Ascending aorta (tissue), 2 donors: Measurements from ENCODE around the gene TTLL8. TPM values are rescaled to one million over a fixed set of nuclear protein-coding genes. Genes with fewer than 3 reads are reported as not detected.
A peak's percentile ranks its signal among the peaks of the same experiment; 100 is the strongest.

Experiments used
- DNase-seq, 2 donors: peaks; one replicate each; pipeline ENCODE4 v3.0.0-alpha.2; 2019; ENCODE audit warnings: low spot score in 2 of 2
- H3K27ac ChIP-seq, 2 donors: fragments of 200-600 bp; sonication (generic); one replicate each; pipeline ENCODE4 v1.5.1; 2016 to 2017; ENCODE audit warnings: mild to moderate bottlenecking in 1 of 2
- H3K27me3 ChIP-seq: fragments of 200-600 bp; sonication (generic); one replicate; pipeline ENCODE4 v1.5.1; 2017
- H3K36me3 ChIP-seq, 2 donors: fragments of 200-600 bp; sonication (generic); one replicate each; pipeline ENCODE4 v1.5.1; 2016
- H3K4me1 ChIP-seq, 2 donors: fragments of 200-600 bp; sonication (generic); one replicate each; pipeline ENCODE4 v1.5.1; 2016 to 2017; ENCODE audit warnings: mild to moderate bottlenecking in 1 of 2
- H3K4me3 ChIP-seq, 2 donors: fragments of 200-600 bp; sonication (generic); one replicate each; pipeline ENCODE4 v1.5.1; 2016 to 2017; ENCODE audit warnings: mild to moderate bottlenecking in 1 of 2
- H3K9me3 ChIP-seq, 2 donors: fragments of 200-600 bp; sonication (generic); one replicate each; pipeline ENCODE4 v1.5.1; 2016
- intact Hi-C: fragments of 100-400 bp; cut with DNase I; formaldehyde crosslinking; loops from one replicate; pipeline ENCODE4 v1.15.1; 2023
- total RNA-seq: library from RNA; depleted of rRNA; stranded (reverse); fragments of >200 nt; gene quantifications from one replicate; pipeline ENCODE4 v1.1.0, GENCODE V29; 2016
- TF ChIP-seq, protein P1 (sequence below), 3 experiments: fragments of 200-600 bp in 2 of 3; fragments of 450-650 bp in 1 of 3; sonication (generic) in 2 of 3; IDR thresholded peaks; one replicate each; pipeline ENCODE4 v1.5.1; 2016 to 2019; ENCODE audit warnings: antibody characterized with exemption in 3 of 3, mild to moderate bottlenecking in 1 of 3, moderate library complexity in 1 of 3

The TTLL8 gene
- total RNA-seq, 1 donor from 2014 or later = not detected

DNA sequence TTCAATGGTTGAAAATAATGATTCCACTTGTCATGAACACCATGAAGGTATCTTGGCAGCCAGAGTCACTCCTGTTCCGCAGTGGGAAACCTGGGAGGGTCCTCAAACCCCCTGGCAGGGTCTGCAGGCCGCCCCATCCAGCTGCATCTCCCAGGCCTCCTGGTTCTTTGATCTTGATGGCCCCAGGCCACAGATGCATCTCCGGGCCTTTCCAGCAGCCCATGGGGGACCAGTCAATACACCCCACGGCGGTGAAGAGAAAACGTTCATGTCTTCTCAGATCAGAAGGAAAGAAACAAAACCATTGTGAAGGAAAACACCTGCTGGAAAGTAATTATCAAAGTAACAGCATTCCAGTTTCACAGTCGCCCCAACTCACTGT lies 1.8 kb upstream of the TTLL8 start:
- TF ChIP-seq, protein P1, sequence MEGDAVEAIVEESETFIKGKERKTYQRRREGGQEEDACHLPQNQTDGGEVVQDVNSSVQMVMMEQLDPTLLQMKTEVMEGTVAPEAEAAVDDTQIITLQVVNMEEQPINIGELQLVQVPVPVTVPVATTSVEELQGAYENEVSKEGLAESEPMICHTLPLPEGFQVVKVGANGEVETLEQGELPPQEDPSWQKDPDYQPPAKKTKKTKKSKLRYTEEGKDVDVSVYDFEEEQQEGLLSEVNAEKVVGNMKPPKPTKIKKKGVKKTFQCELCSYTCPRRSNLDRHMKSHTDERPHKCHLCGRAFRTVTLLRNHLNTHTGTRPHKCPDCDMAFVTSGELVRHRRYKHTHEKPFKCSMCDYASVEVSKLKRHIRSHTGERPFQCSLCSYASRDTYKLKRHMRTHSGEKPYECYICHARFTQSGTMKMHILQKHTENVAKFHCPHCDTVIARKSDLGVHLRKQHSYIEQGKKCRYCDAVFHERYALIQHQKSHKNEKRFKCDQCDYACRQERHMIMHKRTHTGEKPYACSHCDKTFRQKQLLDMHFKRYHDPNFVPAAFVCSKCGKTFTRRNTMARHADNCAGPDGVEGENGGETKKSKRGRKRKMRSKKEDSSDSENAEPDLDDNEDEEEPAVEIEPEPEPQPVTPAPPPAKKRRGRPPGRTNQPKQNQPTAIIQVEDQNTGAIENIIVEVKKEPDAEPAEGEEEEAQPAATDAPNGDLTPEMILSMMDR (IDR thresholded peaks at IDR 0.05) = no peak
- H3K4me3 ChIP-seq = no peak overlapping the region

GRCh38 chr22:50058906-50059880 lies 1.1 kb upstream of the TTLL8 start:
- H3K4me3 ChIP-seq = peak overlapping the region in 1 of 2 donors; percentile 33
- no peaks in the 10 kb centered on the region for H3K36me3 ChIP-seq
- TF ChIP-seq, protein P1 (IDR thresholded peaks at IDR 0.05) = no peak
- H3K27me3 ChIP-seq = peaks cover 10% of the 10 kb centered on the region
- intact Hi-C loops = no loop called here
- H3K27ac ChIP-seq = no peak overlapping the region
- DNase-seq = no peak
- H3K9me3 ChIP-seq = no peaks in the 10 kb centered on the region
- peaks cover 0 to 11% of the 10 kb centered on the region in 2 donors for H3K4me1 ChIP-seq

More for the DNA sequence above, 1.8 kb upstream of the TTLL8 start:
- no peak for DNase-seq
- Histone ChIP-seq H3K27me3 (peaks cover 10% of the 10 kb centered on the region), H3K9me3 (no peaks in the 10 kb centered on the region), H3K4me1 (peaks cover 0 to 11% of the 10 kb centered on the region in 2 donors), H3K36me3 (no peaks in the 10 kb centered on the region), H3K27ac (no peak overlapping the region)
- intact Hi-C loops = no loop called here

GRCh38 chr22:50057278-50058060 lies 629 bp downstream of the TTLL8 start:
- peaks cover 0 to 11% of the 10 kb centered on the region in 2 donors for H3K4me1 ChIP-seq
- intact Hi-C loops = no loop called here
- DNase-seq = no peak
- peaks cover 10% of the 10 kb centered on the region for H3K27me3 ChIP-seq
- H3K27ac ChIP-seq = no peak overlapping the region
- H3K9me3 ChIP-seq = peaks cover 0 to 8% of the 10 kb centered on the region in 2 donors
- H3K36me3 ChIP-seq = no peaks in the 10 kb centered on the region
- TF ChIP-seq, protein P1 (IDR thresholded peaks at IDR 0.05) = no peak
- H3K4me3 ChIP-seq = no peak overlapping the region

DNA sequence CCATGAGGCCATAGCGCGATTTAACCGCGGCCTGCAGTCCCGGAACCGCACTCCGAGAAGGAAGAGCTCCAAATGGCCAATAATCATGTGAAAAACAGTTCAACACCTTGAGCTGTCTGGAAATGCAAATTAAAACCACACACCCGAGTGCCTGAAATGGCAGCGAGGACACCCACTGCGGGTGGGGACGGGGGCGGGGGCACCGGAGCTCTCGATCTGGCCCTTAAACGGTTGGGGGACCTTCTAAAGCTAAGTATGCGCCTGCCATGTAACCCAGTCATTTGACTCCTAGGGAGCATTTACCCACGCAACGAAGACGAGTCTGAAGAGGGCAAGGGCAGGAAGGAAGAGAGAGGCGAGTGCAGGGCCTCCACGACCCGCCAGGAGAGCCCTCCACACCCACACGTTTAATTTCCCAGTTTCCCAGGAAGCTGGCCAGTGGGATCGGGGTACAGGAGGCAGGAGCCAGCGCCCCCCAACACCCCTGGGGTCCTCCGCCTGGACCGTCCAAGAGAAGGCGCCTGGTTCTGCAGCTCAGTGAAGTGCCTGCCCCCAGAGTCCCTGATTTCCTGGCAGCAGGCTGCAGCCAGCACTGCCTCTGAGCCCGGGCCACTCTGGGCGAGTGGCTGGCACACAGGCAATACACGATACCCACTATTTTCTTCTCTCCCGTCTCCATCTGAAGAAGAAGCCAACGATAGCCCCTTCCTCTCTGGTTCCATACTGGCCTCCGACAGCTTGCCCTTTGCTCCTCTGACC lies 1.7 kb downstream of the TTLL8 start:
- Histone ChIP-seq H3K27me3 (peaks cover 10% of the 10 kb centered on the region), H3K27ac (no peak overlapping the region), H3K4me1 (peaks cover 0 to 11% of the 10 kb centered on the region in 2 donors), H3K4me3 (no peak overlapping the region), H3K9me3 (peaks cover 0 to 8% of the 10 kb centered on the region in 2 donors), H3K36me3 (no peaks in the 10 kb centered on the region)
- no peak for DNase-seq
- TF ChIP-seq, protein P1 (IDR thresholded peaks at IDR 0.05) = no peak
- intact Hi-C loops = no loop called here

GRCh38 chr22:50053861-50054260 lies 4.2 kb downstream of the TTLL8 start:
- no peak overlapping the region for H3K4me3 ChIP-seq
- no peak overlapping the region for H3K27ac ChIP-seq
- H3K36me3 ChIP-seq = no peaks in the 10 kb centered on the region
- intact Hi-C loops = no loop called here
- H3K27me3 ChIP-seq = peaks cover 3% of the 10 kb centered on the region
- TF ChIP-seq, protein P1 (IDR thresholded peaks at IDR 0.05) = no peak
- H3K9me3 ChIP-seq = peaks cover 0 to 8% of the 10 kb centered on the region in 2 donors
- H3K4me1 ChIP-seq = peaks cover 0 to 5% of the 10 kb centered on the region in 2 donors
- no peak for DNase-seq
